NCI-H446 (cell line): ENCODE data around the gene SLC25A21.
"Not testable (repeated sequence)": the region's sequence is repeated elsewhere in the genome, so short reads cannot be mapped to it uniquely, and the experiment has no call there.

Experiments
- DNase-seq, 2 experiments: peaks; one replicate each; lab custom pipeline; 2025; lab: John Stamatoyannopoulos, UW

SLC25A21 gene

GRCh38 chr14:37186865-37187264, 14.5 kb upstream of the SLC25A21 start:
- DNase-seq: no peak

DNA sequence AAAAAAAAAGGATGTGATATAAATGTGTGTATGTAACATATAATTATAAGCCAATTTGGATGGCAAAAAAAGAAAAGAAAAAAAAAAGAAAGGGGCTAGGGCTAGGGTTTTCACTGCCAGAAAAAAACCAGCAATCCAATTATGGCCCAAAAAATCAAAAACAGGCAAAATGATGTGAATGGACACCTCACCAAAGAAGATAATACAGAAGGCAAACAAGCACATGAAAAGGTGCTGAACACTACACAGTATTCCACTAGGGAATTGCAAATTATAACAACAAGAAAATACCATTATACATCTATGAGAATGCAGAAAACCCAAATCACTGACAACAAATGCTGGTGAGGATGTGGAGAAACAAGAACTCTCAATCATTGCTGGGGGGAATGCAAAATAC, 13.3 kb upstream of the SLC25A21 start:
- DNase-seq: no peak

DNA sequence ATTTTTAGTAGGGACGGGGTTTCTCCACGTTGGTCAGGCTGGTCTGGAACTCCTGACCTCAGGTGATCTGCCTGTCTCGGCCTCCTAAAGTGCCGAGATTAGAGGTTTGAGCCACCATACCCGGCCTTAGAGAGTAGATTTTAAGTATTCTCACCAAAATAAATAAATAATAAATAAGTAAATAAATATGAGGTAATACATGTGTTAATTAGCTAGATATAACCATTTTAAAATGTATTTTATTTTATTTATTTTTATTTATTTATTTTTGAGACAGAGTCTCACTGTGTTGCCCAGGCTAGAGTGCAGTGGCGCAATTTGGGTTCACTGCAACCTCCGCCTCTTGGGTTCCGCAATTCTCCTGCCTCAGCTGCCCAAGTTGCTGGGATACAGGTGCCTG, 12.1 kb upstream of the SLC25A21 start:
- DNase-seq: not testable (repeated sequence)

GRCh38 chr14:37181441-37181840, 9.0 kb upstream of the SLC25A21 start:
- DNase-seq: no peak

DNA sequence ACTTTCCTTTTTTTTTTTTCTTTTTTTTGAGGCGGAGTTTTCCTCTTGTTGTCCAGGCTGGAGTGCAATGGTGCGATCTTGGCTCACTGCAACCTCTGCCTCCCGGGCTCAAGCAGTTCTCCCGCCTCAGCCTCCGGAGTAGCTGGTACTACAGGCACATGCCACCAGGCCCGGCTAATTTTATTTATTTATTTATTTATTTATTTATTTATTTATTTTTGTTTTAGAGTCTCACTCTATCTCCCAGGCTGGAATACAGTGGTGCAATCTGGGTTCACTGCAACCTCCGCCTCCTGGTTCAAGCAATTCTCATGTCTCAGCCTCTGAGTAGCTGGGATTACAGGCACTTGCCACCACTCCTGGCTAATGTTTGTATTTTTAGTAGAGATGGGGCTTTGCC, 8.5 kb upstream of the SLC25A21 start:
- not testable (repeated sequence) for DNase-seq

GRCh38 chr14:37179896-37180502, 7.6 kb upstream of the SLC25A21 start:
- no peak for DNase-seq

GRCh38 chr14:37172936-37173614, 669 bp upstream of the SLC25A21 start:
- DNase-seq: no peak

GRCh38 chr14:37171678-37172023, 755 bp downstream of the SLC25A21 start:
- no peak for DNase-seq

DNA sequence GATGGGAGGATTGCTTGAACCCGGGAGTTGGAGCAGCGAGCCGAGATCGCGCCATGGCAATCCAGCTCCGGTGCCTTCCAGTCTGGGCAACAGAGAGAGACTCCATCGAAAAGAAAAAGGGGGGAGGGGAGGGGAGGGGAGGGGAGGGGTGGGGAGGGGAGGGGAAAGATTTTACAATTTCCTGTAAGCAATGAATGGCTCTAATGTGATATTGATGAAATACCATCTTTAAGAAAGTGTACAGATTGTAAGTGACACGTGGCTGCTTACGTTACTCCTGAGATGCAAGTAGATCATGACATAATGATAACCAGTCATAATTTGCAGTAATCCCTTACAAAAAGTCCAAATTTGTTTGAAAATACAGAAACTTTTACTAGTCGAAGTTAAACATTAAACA, 1.4 kb downstream of the SLC25A21 start:
- peak in 1 of 2 experiments; percentile 8 for DNase-seq

GRCh38 chr14:37170237-37170636, 2.2 kb downstream of the SLC25A21 start:
- no peak for DNase-seq

- no peak for DNase-seq
These were observed 3.7 kb downstream of the SLC25A21 start for GRCh38 chr14:37168721-37169120.

- DNase-seq: no peak
These were observed 5.0 kb downstream of the SLC25A21 start for GRCh38 chr14:37167151-37168047.

GRCh38 chr14:37165794-37166193, 6.6 kb downstream of the SLC25A21 start:
- DNase-seq: no peak

GRCh38 chr14:37162307-37162706, 10.1 kb downstream of the SLC25A21 start:
- not testable (repeated sequence) for DNase-seq

DNA sequence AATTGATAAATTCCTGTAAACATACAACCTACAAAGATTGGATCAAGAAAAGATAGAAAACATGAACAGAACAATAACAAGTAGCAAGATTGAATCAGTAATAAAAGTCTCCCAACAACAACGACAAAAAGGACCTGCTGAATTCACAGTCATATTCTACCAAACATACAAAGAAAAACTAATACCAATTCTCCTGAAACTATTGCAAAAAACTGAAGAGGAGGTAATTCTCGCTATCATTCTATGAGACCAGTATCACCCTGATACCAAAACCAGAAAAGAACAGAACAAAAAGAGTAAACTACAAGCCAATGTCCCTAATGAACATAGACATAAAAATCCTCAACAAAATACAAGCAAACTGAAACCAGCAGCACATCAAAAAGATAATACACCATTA, 14.4 kb downstream of the SLC25A21 start:
- DNase-seq: no peak

- DNase-seq: no peak
These were observed 18.9 kb downstream of the SLC25A21 start for GRCh38 chr14:37153483-37153882.

GRCh38 chr14:37153005-37153404, 19.4 kb downstream of the SLC25A21 start:
- DNase-seq: no peak

- peak; percentile 64 to 67 for DNase-seq
These were observed 22.0 kb downstream of the SLC25A21 start for GRCh38 chr14:37150414-37150813.

DNA sequence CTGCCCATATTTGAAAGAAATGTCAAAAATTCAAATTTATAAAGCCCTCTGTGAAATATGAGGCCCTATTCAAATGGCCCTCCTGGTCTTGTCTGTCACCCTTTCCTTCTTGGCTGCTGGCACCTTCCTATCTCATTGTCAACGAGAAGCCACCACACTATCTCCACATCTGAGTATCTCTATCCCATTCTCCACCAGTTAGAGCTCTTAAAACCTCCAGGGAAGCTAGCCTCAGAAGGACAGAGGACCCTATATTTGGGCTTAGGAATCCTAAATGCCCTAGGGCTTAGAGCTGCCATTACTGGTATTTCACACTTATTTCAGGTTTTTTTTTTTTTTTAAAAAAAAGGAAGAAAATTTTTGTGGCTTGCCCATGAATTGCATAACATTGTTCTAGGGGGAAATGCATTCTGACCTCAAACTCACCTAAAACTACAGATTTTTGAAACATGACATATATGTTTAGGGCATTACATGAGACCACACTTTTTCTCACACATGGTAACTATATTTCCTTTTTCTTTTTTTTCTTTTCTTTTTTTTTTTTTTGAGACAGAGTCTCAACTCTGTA, 25.0 kb downstream of the SLC25A21 start:
- DNase-seq: no peak

GRCh38 chr14:37146438-37146837, 26.0 kb downstream of the SLC25A21 start:
- not testable (repeated sequence) for DNase-seq

DNA sequence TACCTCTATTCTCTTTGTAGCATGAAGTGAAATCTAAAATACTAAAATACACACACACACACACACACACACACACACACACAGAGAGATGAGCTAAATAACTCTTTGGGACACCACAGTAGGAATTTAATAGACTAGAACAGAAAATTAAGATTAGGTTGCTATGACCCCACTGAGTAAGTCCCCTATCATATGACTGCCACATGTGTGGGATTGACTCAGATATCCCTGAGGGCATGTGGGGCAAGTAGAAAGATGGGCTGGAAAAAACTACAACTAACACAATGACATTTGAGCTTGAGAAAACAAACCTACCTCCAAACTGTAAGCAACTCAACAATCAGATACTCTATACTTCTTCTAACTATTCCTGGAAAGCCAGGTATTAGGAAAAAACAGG, 27.0 kb downstream of the SLC25A21 start:
- no peak for DNase-seq

GRCh38 chr14:37144729-37145363, 27.6 kb downstream of the SLC25A21 start:
- no peak for DNase-seq
